ENCODE results near the gene MYL12A.
A peak's percentile ranks its signal among the peaks of the same experiment; 100 is the strongest.
"Not testable (repeated sequence)": the region's sequence is repeated elsewhere in the genome, so short reads cannot be mapped to it uniquely, and the experiment has no call there.

MYL12A gene

GRCh38 chr18:3247240-3248061, at the start of gene MYL12A:
Gene MYL12A (plus strand): TSS chr18:3247801. CDS start chr18:3253248, 5,447 bp downstream.
- DNase-seq (ENCODE audit: low read depth in 2 of 2) = peak; percentile 78 to 84

DNA sequence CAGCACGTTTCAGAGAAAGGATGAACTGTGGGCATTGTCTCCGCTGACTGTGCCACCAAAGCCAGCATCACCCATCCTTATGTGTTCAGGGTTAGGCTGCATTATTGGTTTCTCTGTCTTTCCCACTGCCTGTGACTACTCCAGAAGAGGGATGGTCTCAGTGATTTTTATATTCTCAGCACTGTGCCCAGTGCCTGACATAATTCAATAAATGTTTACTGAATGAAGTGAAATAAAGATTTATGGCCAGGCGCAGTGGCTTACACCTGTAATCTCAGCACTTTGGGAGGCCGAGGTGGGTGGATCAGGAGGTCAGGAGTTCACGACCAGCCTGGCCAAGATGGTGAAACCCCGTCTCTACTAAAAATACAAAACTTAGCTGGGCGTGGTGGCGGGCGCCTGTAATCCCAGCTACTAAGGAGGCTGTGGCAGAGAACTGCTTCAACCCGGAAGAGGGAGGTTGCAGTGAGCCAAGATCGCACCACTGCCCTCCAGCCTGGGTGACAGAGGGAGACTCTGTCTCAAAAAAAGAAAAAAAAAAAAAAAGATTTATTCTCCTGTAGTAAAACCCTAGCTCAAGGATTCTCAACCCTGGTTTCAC, 49.2 kb upstream of the MYL12A start:
- not testable (repeated sequence) for DNase-seq (ENCODE audit: low read depth in 2 of 2)

- DNase-seq (ENCODE audit: low read depth in 2 of 2) = no peak
Observed at GRCh38 chr18:3199942-3200645, 47.5 kb upstream of the MYL12A start.

GRCh38 chr18:3205239-3205638, 42.4 kb upstream of the MYL12A start:
- DNase-seq (ENCODE audit: low read depth in 2 of 2) = no peak

DNA sequence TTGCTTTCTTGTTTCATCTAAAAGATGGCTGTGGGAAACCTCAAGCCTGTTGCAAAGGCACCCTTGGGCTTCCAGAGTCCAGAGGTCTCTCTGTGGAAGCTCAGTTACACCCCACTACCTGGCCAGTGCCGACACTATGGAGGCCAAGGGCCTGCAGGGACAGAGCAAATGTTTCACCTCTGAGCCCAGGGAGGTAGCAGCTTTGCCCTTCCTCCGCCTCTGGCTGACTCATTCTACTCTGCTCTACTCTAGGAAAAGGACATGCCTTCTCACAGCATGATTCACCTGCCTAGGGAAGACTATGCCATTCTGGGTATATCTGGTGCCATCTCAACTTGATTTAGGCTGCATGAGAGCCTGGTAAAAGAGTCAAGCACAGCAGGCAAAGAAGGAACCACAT, 40.0 kb upstream of the MYL12A start:
- no peak for DNase-seq (ENCODE audit: low read depth in 2 of 2)

- no peak for DNase-seq (ENCODE audit: low read depth in 2 of 2)
Observed at GRCh38 chr18:3209859-3210569, 37.6 kb upstream of the MYL12A start.

- no peak for DNase-seq (ENCODE audit: low read depth in 2 of 2)
Observed at GRCh38 chr18:3211236-3211992, 36.2 kb upstream of the MYL12A start.

DNA sequence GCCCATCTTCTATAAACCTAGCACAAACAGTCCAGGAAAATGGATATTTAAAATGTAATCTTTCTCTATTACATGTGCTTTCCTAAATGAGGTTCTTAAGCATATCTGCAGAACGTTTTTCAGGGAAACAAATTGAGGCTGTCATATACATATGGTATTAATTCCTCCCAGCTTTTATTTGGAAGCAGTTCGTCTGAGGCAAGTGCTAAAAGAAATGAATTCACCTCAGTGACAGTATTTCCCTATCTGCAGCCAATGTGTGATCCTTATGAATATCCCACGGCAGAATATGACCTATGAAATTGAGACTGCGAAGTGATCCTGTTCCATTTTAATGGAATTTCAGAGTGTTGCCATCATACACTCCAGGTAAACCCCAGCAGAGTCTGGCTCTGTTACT, 34.9 kb upstream of the MYL12A start:
- DNase-seq (ENCODE audit: low read depth in 2 of 2) = no peak

DNA sequence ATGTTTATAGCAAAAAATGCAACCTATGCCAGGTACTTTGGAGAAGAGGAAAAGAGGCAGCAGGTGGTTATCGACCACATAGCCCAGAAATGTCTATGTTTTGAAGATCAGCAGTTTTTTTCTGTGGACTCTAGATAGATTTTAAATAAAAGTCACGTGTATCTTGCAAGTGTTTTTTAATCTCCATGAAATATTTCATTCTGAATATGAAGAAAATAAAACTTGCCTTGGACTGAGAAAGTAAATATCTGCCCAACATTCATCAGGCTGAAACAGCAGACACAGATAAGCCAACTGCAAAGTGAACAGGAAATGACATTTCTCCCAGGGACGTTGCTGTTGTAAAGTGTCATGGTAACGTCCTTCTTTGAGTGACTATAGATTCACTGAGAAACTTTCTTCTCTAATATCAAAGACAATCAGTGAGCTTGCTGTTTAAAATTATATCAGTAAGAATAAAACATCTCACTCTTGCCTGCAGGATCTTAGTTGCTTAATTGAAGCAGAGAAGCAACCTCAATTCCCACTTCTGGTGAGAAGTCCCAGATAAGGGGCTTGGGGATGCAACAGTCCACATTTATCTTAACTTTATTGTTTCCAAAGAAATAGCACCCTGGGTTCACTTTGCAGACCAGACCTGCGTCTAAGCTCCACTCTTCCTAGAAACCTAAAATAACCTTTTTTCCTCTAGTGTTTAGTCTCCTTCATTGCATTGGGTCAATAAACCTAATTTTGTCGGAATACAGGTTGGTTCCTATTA, 34.1 kb upstream of the MYL12A start:
- DNase-seq (ENCODE audit: low read depth in 2 of 2) = no peak

DNA sequence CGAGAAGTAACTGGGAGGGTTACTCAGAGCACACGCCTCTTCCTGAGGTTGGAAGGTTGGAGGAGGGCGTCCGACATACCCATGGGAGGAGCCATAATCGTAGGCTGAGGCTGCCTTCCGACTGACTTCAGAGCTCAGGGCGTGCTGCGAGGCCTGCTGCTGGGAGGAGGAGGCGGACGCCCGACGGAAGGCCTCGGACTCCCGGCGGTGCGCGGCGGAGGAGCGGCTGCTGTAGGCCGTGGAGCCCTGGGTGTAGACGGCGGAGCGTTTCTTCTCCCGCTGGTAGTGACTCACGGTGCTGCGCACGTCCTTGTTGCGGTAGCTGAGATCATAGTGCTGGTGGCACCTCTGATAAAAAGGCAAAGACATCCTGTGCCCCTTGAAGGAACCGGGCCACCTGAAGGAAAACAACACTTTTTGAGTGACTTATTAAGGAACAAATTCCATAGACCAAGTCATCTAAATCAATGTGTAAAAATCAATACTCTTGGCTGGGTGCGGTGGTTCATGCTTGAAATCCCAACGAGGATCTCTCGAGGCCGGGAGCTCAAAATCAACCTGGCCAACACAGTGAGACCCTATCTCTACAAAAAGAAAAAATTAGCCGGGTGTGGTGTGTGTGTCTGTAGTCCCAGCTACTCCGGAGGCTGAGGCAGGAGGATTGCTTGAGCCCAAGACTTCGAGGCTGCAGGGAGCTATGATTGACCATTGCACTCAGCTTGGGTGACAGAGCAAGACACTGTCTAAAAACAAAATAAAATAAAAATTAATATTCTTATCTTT, 32.6 kb upstream of the MYL12A start:
- DNase-seq (ENCODE audit: low read depth in 2 of 2) = no peak

DNA sequence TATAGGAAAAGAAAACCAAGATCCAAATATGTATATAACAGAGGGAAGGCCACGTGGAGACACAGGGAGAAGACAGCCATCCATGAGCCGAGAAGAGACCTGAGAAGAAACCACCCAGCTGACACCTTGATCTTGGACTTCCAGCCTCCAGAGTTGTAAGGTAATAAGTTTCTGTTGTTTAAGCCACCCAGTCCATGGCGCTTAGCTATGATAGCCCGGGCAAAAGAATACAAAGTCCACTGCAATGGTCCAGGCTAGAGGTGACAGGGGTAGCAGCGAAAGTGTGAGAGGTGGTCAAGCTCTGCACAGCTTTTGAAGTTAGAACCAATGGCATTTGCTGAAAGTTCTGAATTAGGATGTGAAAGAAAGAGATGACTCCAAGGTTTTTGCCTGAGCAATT, 30.6 kb upstream of the MYL12A start:
- DNase-seq (ENCODE audit: low read depth in 2 of 2) = no peak

DNA sequence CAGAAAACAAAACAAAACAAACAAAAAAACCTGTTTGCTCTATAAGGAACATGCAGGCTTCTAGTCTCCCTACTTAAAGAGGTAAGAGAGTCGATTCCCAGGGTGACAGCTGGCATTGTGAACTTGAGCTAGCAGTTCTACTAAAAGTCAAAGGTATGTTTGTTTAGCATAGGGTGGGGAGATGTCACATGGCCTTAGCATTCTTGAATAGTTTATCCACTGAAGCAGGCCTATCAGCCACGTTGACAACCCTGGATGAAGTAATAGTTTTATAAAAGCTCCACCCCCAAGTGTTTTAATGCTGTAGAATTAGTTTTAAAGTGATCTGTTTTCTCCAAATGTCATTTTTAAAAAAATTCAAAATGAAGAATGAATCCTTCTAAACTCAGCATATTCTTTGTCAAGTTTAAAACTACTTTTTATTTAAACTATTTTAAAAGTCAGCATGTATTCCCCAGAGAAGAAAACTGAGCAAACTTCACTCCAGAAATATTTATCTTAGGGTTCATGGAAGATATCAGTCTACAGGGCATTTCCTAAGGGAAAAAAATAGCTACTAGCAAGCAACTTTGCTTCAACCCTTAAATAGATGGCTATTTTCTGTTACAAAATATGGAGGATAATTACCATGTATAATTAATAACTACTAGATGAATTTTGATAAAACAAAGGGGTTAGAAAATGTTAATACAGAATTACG, 29.5 kb upstream of the MYL12A start:
- DNase-seq (ENCODE audit: low read depth in 2 of 2) = no peak

DNA sequence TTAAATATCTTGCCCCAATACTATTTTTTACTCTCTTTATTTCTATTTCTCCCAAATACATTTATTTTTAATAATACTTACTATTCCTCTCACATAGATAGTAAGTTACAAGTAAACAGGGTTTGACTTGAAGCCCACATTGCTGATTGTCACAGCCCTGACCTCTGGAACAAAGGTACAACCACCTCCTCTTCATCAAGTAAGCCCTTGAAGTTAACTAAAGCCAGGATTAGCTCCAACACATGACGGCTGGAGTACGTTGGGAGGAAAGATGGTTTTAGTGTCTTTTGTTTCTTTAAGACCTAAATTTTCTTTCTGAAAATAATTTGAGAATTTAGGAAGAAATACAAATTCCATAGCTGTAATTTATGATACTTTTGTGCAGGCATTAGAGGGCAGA, 28.8 kb upstream of the MYL12A start:
- DNase-seq (ENCODE audit: low read depth in 2 of 2) = no peak

- DNase-seq (ENCODE audit: low read depth in 2 of 2) = no peak
Observed at GRCh38 chr18:3219241-3219630, 28.4 kb upstream of the MYL12A start.

- DNase-seq (ENCODE audit: low read depth in 2 of 2) = no peak
Observed at GRCh38 chr18:3219631-3220335, 27.8 kb upstream of the MYL12A start, which contains the start of gene MYOM1. Gene MYOM1 (minus strand): TSS chr18:3219968. CDS start chr18:3215223, 4,745 bp downstream.

DNA sequence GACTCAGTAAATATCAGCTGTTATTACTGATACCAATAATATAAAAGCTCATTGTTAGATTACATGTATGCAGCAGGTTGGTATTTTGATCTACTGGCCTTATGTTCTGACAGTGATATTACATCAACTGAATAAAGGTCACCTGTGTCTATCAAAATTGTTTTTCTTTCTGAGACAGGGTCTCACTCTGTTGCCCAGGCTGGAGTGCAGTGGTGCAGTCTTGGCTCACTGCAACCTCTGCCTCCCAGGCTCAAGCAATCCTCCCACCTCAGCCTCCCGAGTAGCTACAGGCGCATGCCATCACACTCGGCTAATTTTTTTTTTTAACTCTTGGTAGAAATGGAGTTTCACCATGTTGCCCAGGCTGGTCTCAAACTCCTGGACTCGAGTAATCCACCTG, 26.7 kb upstream of the MYL12A start:
- not testable (repeated sequence) for DNase-seq (ENCODE audit: low read depth in 2 of 2)

- no peak for DNase-seq (ENCODE audit: low read depth in 2 of 2)
Observed at GRCh38 chr18:3221496-3221895, 26.1 kb upstream of the MYL12A start.

GRCh38 chr18:3223356-3223755, 24.2 kb upstream of the MYL12A start:
- DNase-seq (ENCODE audit: low read depth in 2 of 2) = no peak

All from stimulated activated CD4-positive, alpha-beta T cell treated with anti-CD3 and anti-CD28 coated beads, Interleukin-1b, Interleukin-23, amount 100 ng/mL, for 1 hour (primary cell).